RWPE2 (cell line): ENCODE results near the gene PI16.

Source experiments
- ATAC-seq: fragments of 200-7000 bp; cut with Tn5 transposase; 3 replicates; pipeline ENCODE4 v1.9.1; 2021; ENCODE audit warnings: low read depth
- DNase-seq: peaks from one replicate; pipeline ENCODE4 v3.0.0-alpha.2; 2020; ENCODE audit warnings: low spot score
- H3K27ac ChIP-seq: fragments of 450-650 bp; 2 replicates; pipeline ENCODE4 v1.5.1; 2017; ENCODE audit warnings: mild to moderate bottlenecking; ENCODE audit not compliant: poor library complexity, severe bottlenecking
- H3K27me3 ChIP-seq: fragments of 250-450 bp; sonication (Bioruptor Pico); 2 replicates; pipeline ENCODE4 v1.5.1; 2021; ENCODE audit warnings: mild to moderate bottlenecking, moderate library complexity; ENCODE audit not compliant: insufficient read depth, poor library complexity, severe bottlenecking
- H3K36me3 ChIP-seq: fragments of 250-450 bp; sonication (Bioruptor Pico); 2 replicates; pipeline ENCODE4 v1.5.1; 2020; ENCODE audit warnings: low read depth, mild to moderate bottlenecking, moderate library complexity
- H3K4me1 ChIP-seq: fragments of 250-450 bp; sonication (Bioruptor Pico); 2 replicates; pipeline ENCODE4 v1.5.1; 2021; ENCODE audit warnings: mild to moderate bottlenecking, moderate library complexity; ENCODE audit not compliant: insufficient read depth, poor library complexity, severe bottlenecking
- H3K4me3 ChIP-seq: fragments of 250-450 bp; sonication (Bioruptor Pico); 2 replicates; pipeline ENCODE4 v1.5.1; 2021; ENCODE audit warnings: mild to moderate bottlenecking, moderate library complexity; ENCODE audit not compliant: severe bottlenecking
- H3K9me3 ChIP-seq: fragments of 250-450 bp; sonication (Bioruptor Pico); 2 replicates; pipeline ENCODE4 v1.5.1; 2021; ENCODE audit warnings: mild to moderate bottlenecking, moderate library complexity; ENCODE audit not compliant: severe bottlenecking
- TF ChIP-seq, protein P1 (sequence below): fragments of 450-650 bp; IDR thresholded peaks from one replicate; pipeline ENCODE4 v1.5.1; 2017; ENCODE audit warnings: mild to moderate bottlenecking, moderate library complexity; ENCODE audit not compliant: poor library complexity, severe bottlenecking

Gene PI16

DNA sequence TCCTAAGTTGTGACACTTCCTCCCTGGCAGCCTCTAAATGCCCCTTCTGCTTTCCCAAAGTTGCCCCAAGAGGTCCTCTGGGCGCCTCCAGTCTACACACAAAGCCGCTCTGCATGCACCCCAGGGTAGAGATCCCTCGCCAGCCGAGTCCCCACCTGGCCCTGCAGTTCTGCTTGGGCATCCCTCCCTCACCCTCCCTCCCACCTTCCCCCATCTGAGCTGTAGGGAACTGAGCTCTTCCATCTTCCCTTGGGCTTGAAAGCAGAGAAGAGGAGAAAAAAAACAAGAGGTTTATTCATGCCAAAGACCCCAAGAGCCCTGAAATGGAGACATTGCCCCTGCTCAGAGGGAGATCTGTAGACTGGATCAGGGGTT, 45.2 kb downstream of the PI16 start:
- H3K9me3 ChIP-seq: no peaks in the 10 kb centered on the region
- H3K4me1 ChIP-seq: no peaks in the 10 kb centered on the region
- H3K36me3 ChIP-seq: no peaks in the 10 kb centered on the region
- no peak for ATAC-seq
- TF ChIP-seq, protein P1, sequence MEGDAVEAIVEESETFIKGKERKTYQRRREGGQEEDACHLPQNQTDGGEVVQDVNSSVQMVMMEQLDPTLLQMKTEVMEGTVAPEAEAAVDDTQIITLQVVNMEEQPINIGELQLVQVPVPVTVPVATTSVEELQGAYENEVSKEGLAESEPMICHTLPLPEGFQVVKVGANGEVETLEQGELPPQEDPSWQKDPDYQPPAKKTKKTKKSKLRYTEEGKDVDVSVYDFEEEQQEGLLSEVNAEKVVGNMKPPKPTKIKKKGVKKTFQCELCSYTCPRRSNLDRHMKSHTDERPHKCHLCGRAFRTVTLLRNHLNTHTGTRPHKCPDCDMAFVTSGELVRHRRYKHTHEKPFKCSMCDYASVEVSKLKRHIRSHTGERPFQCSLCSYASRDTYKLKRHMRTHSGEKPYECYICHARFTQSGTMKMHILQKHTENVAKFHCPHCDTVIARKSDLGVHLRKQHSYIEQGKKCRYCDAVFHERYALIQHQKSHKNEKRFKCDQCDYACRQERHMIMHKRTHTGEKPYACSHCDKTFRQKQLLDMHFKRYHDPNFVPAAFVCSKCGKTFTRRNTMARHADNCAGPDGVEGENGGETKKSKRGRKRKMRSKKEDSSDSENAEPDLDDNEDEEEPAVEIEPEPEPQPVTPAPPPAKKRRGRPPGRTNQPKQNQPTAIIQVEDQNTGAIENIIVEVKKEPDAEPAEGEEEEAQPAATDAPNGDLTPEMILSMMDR: no peak
- H3K4me3 ChIP-seq: no peak overlapping the region
- H3K27me3 ChIP-seq: no peaks in the 10 kb centered on the region
- DNase-seq: no peak
- H3K27ac ChIP-seq: no peak overlapping the region

DNA sequence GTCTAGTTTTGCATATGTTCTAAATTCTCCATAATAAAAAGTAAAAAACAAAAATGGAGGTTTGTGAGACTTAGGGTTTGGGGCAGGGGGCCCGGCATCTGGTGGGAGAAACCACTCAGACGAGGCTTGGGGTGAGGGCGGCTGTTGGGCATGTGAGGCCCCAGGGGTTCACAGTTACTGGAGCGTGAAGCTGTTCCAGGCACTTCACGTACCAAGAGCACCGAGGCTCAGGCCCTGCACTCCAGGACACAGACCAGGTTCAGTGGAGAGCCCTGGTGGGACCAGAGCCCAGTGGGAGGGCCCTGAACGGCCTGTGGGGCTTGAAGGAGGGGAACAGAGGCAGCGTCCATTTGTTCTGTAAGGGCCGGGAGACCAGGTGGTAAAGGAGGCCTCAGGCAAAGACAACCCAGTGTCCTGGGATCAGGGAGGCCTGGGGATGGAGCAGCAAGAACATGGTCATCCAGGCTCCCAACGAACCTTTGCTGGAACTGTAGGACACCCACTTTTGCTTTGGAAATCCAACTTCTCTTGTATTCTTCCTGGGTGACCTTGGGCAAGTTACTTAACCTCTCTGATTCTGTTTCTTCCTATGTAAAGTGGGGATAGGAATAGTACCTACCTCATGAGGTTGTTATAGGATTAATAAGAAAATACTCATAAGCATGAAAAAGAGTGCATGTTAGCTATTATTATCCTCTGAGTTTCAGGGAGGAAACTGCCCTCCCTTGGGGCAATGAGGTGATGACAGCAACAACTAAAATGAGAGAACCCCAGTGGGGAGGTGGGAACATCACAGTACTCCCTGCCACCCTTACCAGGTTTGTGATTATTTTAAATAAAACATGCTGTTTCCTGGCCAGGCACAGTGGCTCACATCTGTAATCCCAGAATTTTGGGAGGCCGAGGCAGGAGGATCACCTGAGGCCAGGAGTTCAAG, 49.8 kb downstream of the PI16 start:
- Histone ChIP-seq H3K36me3 (no peaks in the 10 kb centered on the region), H3K27ac (no peak overlapping the region), H3K4me1 (peaks cover 2% of the 10 kb centered on the region), H3K27me3 (no peaks in the 10 kb centered on the region), H3K4me3 (no peak overlapping the region), H3K9me3 (no peaks in the 10 kb centered on the region)
- ATAC-seq: no peak
- DNase-seq: no peak
- TF ChIP-seq, protein P1: no peak

DNA sequence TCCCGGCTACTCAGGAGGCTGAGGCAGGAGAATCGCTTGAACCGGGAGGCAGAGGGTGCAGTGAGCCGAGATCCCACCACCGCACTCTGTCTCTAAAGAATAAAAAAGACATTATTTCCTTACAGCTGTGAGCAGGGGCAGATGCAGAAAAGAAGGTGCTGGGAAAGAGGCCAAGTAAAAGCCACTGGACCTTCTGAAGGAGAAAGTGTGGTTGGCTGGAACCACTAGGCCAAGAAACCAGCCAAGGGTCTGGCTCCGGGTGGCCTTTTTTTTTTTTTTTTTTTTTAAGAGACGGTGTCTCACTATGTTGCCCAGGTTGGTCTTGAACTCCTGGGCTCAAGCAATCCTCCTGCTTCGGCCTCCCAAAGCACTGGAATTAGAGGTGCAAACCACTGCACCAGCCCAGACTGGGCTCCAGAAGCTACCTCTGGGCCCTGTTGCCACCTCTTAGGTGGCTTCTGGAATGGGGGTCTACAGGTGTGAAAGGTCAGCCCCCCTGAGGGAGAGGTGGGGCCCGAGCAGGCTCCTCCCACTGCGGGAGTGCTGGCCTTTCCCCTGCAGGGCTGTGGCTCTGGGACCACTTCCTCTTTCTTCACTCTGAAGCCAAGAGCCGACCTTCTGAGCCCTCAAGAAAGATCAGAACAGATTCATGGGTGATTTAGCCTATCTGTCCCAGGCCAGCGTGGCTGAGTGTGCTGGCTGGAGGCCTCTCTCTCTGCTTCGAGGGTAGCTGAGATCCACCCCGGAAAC, 50.7 kb downstream of the PI16 start, which contains the start of gene FGD2:
FGD2 (plus strand) TSS at position 595 of the 750 bp plus-strand sequence. CDS start 163 bp downstream, outside the sequence.
- no peaks in the 10 kb centered on the region for H3K27me3 ChIP-seq
- DNase-seq (no peak), ATAC-seq (no peak)
- no peak within 1 kb of the TSS for H3K27ac ChIP-seq
- H3K36me3 ChIP-seq: no peaks in the 10 kb centered on the region
- peaks cover 2% of the 10 kb centered on the region for H3K4me1 ChIP-seq
- no peaks in the 10 kb centered on the region for H3K9me3 ChIP-seq
- TF ChIP-seq, protein P1: no peak
- H3K4me3 ChIP-seq: no peak within 1 kb of the TSS

DNA sequence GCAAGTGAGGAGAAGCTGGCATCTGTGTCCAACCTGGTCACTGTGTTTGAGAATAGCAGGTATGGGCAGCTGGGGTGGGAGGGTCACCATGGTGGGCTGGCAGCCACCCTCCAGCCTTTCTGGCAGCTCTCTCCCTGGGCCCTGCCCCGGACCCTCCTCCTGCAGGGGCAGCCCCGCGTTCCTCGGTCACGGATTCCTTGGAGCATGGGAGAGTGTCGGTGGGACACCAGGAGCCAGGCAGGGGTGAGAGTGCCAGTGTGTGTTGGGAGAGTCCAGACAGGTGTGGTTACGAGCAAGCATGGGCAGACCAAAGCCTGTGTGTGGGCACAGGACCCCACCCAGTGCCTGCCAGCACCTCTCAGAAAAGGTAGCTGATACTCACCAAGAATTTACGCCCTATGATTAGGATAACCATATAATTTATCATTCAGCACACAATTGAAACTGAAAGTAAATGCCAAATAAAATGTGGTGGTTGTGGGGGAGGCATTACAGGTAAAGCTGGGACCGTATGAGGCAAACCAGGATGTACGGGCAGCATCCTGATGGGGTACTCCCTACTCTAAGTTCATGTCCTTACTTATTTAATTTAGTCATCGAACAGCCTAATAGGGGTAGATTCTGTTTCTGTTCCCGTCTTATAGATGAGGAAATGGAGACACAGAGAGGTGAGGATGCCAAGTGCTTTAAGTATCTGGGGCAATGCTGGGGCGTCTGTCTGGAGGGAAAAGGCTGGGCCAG, 51.5 kb downstream of the PI16 start:
- TF ChIP-seq, protein P1: no peak
- Histone ChIP-seq H3K4me1 (peaks cover 2% of the 10 kb centered on the region), H3K9me3 (no peaks in the 10 kb centered on the region), H3K36me3 (no peaks in the 10 kb centered on the region), H3K4me3 (no peak overlapping the region), H3K27ac (no peak overlapping the region), H3K27me3 (no peaks in the 10 kb centered on the region)
- ATAC-seq (0 out of 3 replicates have a peak, but pooled peaks have one; percentile 33), DNase-seq (no peak)
